Ovary (tissue), 9 donors: ENCODE data around the gene EIF2D. TPM values are rescaled to one million over a fixed set of nuclear protein-coding genes. Genes with fewer than 3 reads are reported as not detected.

Experiments
- DNase-seq, 5 donors: peaks; one replicate each; pipeline ENCODE4 v3.0.0-alpha.2; 2019 to 2020
- H3K27ac ChIP-seq, 2 donors: fragments of 200-600 bp; one replicate each; pipeline versions ENCODE4 v1.5.1 to v1.8.0; 2019 to 2022
- H3K27me3 ChIP-seq: fragments of 200-600 bp; one replicate; pipeline ENCODE4 v1.8.0; 2022
- H3K36me3 ChIP-seq: fragments of 200-600 bp; sonication (generic); one replicate; pipeline ENCODE4 v1.5.1; 2019
- H3K4me1 ChIP-seq: one replicate; pipeline ENCODE4 v1.8.1; 2013; ENCODE audit warnings: mild to moderate bottlenecking, moderate library complexity; ENCODE audit not compliant: insufficient read depth
- H3K4me3 ChIP-seq: fragments of 200-600 bp; sonication (generic); one replicate; pipeline ENCODE4 v1.5.1; 2017
- H3K9me3 ChIP-seq, 2 donors: fragments of 200-600 bp in 1 of 2; sonication (generic) in 1 of 2; one replicate each; pipeline versions ENCODE4 v1.5.1 to v1.8.1; 2013 to 2019; ENCODE audit warnings: mild to moderate bottlenecking in 1 of 2, moderate library complexity in 1 of 2
- CTCF ChIP-seq, 3 donors: fragments of 450-650 bp in 2 of 3; fragments of 200-600 bp in 1 of 3; IDR thresholded peaks; one replicate each; pipeline versions ENCODE4 v1.5.1 to v1.8.0; 2016 to 2022; ENCODE audit warnings: antibody characterized with exemption in 3 of 3, mild to moderate bottlenecking in 1 of 3
- EP300 ChIP-seq: sonication (generic); formaldehyde crosslinking; IDR thresholded peaks from one replicate; pipeline ENCODE4 v1.6.1; 2017; ENCODE audit warnings: antibody characterized with exemption
- POLR2A ChIP-seq: fragments of 450-650 bp; IDR thresholded peaks from one replicate; pipeline ENCODE4 v1.6.1; 2017; ENCODE audit warnings: antibody characterized with exemption, mild to moderate bottlenecking, moderate library complexity
- WGBS, 3 donors: extraction: QIAGEN DNeasy Blood & Tissue Kit in 1 of 3; methylation state at CpG; one replicate each; pipeline versions ENCODE4 v1.1.5 to v1.1.7; 2013 to 2017; 5-methylcytosine and 5-hydroxymethylcytosine counted together
- intact Hi-C, 4 donors: fragments of 100-400 bp; cut with DNase I; formaldehyde crosslinking; loops; one replicate each; pipeline versions ENCODE4 v1.11.0 to v1.15.1; 2022 to 2023
- polyA plus RNA-seq, 2 donors: library from polyadenylated mRNA; stranded (reverse); fragments of 200-250 nt in 1 of 2; fragments of 350-450 nt in 1 of 2; fragmentation: Illumina TruSeq in 1 of 2; extraction: RNeasy Lipid Tissue Mini Kit (QIAGEN cat#74804) in 1 of 2; gene quantifications; one replicate each; pipeline ENCODE4 v1.2.3, GENCODE V29; 2013 to 2014
- total RNA-seq, 7 donors: library from RNA; depleted of rRNA in 2 of 7; stranded (reverse); fragments of >200 nt in 2 of 7; fragmentation: NEBNext Ultra II Directional in 3 of 7; extraction: Animal tissue kit (Norgen Biotek cat#: 25700) in 3 of 7; gene quantifications; one replicate each; pipeline versions ENCODE4 v1.1.0 to v1.2.4, GENCODE V29; 2016 to 2023
- donor health status: DM: no; HTN: no; CAD: no; lungs with moderate emphysema.
- donor health status: DM: no; HTN: no; CAD: no.
- donor health status: Bipolar disorder and iron deficiency.
- donor health status: DM: yes; HTN: yes; CAD: no.
- donor health status: DM: no; HTN: no; CAD: no.
- donor health status: DM: yes; HTN: yes; CAD: no.

The EIF2D gene
- total and polyA plus RNA-seq, 9 donors, result 46.4 to 90.0 (median 61.0) TPM

- no peaks in the 10 kb centered on the region for H3K4me1 ChIP-seq
- WGBS, 3 donors, result 83 to 94% (median 92%) methylated on average over 7 of the region's 7 CpGs
- H3K27ac ChIP-seq, result no peak overlapping the region
- no peaks in the 10 kb centered on the region for H3K36me3 ChIP-seq
- H3K27me3 ChIP-seq, result no peaks in the 10 kb centered on the region
- no peak for DNase-seq
- no peak overlapping the region for H3K4me3 ChIP-seq
- TF ChIP-seq POLR2A (no peak), EP300 (no peak), CTCF (IDR thresholded peaks at IDR 0.05) (no peak)
- no peaks in the 10 kb centered on the region for H3K9me3 ChIP-seq
- intact Hi-C loops, result no loop called here
Observed at GRCh38 chr1:206547104-206547503, 65.2 kb downstream of the EIF2D start.

- 85 to 96% (median 92%) methylated on average over 1 of the region's 1 CpG for WGBS, 3 donors
- TF ChIP-seq EP300, result no peak
- TF ChIP-seq CTCF (IDR thresholded peaks at IDR 0.05), result no peak
- no peak for TF ChIP-seq POLR2A
- H3K9me3 ChIP-seq, result no peaks in the 10 kb centered on the region
- intact Hi-C loops, result loop anchor here in 1 of 4 donors (2.0 kb wide), 1 partner anchor 37 kb away; no protein-coding TSS in a partner anchor
- no peaks in the 10 kb centered on the region for H3K36me3 ChIP-seq
- no peak for DNase-seq
- peaks cover 1% of the 10 kb centered on the region for H3K4me1 ChIP-seq
- H3K4me3 ChIP-seq, result no peak overlapping the region
- no peak overlapping the region for H3K27ac ChIP-seq
- H3K27me3 ChIP-seq, result no peaks in the 10 kb centered on the region
Observed at GRCh38 chr1:206545351-206545750, 66.9 kb downstream of the EIF2D start.

GRCh38 chr1:206544562-206545257 is 67.6 kb downstream of the EIF2D start:
- intact Hi-C loops, result loop anchor here in 2 of 4 donors (2.0 to 5.0 kb wide), 3 partner anchors 38 to 42 kb away; no protein-coding TSS in a partner anchor
- Histone ChIP-seq H3K27me3 (no peaks in the 10 kb centered on the region), H3K4me1 (peaks cover 8% of the 10 kb centered on the region), H3K9me3 (no peaks in the 10 kb centered on the region), H3K4me3 (no peak overlapping the region), H3K27ac (no peak overlapping the region), H3K36me3 (no peaks in the 10 kb centered on the region)
- TF ChIP-seq POLR2A, result no peak
- TF ChIP-seq CTCF (IDR thresholded peaks at IDR 0.05), result peak; percentile 51 to 63 (median 52)
- peak; percentile 55 to 80 (median 75) for DNase-seq
- WGBS, 3 donors, result 13 to 18% (median 14%) methylated on average over 9 of the region's 9 CpGs

Other genes with a start within 250 kb of the EIF2D start
- gene IKBKE, start 142.0 kb downstream of the EIF2D start, total RNA-seq, result 1 to 10 TPM in 6 of 7 donors, under 1 TPM in 1; 0.86 to 3.9 (median 2.6) TPM
- gene IKBKE, start 142.0 kb downstream of the EIF2D start, polyA plus RNA-seq, result 1 to 10 TPM; 1.2 to 1.3 TPM
- 10 to 100 TPM in 1 of 7 donors, 1 to 10 TPM in 6; 1.9 to 11.8 (median 5.3) TPM for gene RASSF5, start 104.9 kb downstream of the EIF2D start, total RNA-seq
- 1 to 10 TPM; 1.8 to 9.0 TPM for gene RASSF5, start 104.9 kb downstream of the EIF2D start, polyA plus RNA-seq
- gene DYRK3, start 23.1 kb upstream of the EIF2D start, total RNA-seq, result 10 to 100 TPM in 4 of 7 donors, 1 to 10 TPM in 3; 5.5 to 15.0 (median 10.1) TPM
- gene DYRK3, start 23.1 kb upstream of the EIF2D start, polyA plus RNA-seq, result 10 to 100 TPM in 1 of 2 donors, 1 to 10 TPM in 1; 5.6 to 16.2 TPM
- 10 to 100 TPM; 28.4 to 71.2 (median 66.2) TPM for gene MAPKAPK2, start 72.4 kb upstream of the EIF2D start, total RNA-seq
- 10 to 100 TPM; 34.5 to 64.7 TPM for gene MAPKAPK2, start 72.4 kb upstream of the EIF2D start, polyA plus RNA-seq
- not detected for gene IL19, start 158.3 kb upstream of the EIF2D start, total RNA-seq
- not detected for gene IL19, start 158.3 kb upstream of the EIF2D start, polyA plus RNA-seq
- 1 to 10 TPM in 3 of 7 donors, under 1 TPM in 3, not detected in 1; 0.25 to 2.7 (median 0.94) TPM for gene IL10, start 160.0 kb upstream of the EIF2D start, total RNA-seq
- 1 to 10 TPM; 3.2 to 4.0 TPM for gene IL10, start 160.0 kb upstream of the EIF2D start, polyA plus RNA-seq